Measurements from ENCODE around the gene CAST. TPM values are rescaled to one million over a fixed set of nuclear protein-coding genes. Genes with fewer than 3 reads are reported as not detected.

CAST gene
- total RNA-seq, 1 donor from 2014 or later, result 174 TPM

DNA sequence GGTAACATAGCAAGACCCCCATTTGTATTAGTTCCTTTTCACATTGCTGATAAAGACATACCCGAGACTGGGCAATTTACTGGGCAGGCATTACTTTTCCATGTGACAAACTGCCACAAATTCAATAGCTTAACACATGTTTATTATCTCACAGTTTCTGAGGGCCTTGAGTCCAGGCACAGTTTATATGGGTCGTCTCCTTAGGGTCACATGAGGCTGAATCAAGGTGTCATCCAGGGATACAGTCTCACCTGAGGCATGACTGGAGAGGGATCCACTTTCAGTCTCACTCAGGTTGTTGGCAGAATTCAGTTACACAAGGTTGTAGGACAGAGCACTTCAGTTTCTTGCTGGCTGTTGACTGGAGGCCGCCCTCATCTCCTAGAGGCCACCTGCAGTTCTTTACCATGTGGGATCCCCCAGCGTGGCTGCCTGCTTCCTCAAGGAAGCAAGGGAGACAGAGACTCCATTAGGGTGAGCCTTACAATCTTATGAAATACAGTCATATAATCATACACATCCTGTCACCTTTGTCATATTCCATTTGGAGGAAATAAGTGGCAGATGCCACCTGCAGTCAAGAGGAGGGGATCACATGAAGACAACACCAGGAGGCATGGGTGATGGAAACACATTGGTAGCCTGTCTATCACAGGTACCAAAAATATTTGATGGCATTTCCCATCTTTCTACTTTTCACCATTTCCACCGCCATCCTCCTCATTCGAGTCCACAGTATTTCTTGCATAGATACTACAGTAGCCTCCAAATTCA lies 160.7 kb downstream of the CAST start:
- DNase-seq (ENCODE audit: low read depth), result no peak

GRCh38 chr5:96823900-96824380 lies 161.8 kb downstream of the CAST start:
- Histone ChIP-seq H3K27me3 (ENCODE audit: control insufficient read depth, insufficient read depth, low read length) (no peaks in the 10 kb centered on the region), H3K36me3 (ENCODE audit: control insufficient read depth, insufficient read depth, low read length) (no peaks in the 10 kb centered on the region), H3K4me3 (ENCODE audit: low read depth, low read length) (no peak overlapping the region)
- TF ChIP-seq, protein P1, sequence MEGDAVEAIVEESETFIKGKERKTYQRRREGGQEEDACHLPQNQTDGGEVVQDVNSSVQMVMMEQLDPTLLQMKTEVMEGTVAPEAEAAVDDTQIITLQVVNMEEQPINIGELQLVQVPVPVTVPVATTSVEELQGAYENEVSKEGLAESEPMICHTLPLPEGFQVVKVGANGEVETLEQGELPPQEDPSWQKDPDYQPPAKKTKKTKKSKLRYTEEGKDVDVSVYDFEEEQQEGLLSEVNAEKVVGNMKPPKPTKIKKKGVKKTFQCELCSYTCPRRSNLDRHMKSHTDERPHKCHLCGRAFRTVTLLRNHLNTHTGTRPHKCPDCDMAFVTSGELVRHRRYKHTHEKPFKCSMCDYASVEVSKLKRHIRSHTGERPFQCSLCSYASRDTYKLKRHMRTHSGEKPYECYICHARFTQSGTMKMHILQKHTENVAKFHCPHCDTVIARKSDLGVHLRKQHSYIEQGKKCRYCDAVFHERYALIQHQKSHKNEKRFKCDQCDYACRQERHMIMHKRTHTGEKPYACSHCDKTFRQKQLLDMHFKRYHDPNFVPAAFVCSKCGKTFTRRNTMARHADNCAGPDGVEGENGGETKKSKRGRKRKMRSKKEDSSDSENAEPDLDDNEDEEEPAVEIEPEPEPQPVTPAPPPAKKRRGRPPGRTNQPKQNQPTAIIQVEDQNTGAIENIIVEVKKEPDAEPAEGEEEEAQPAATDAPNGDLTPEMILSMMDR (IDR thresholded peaks at IDR 0.05; ENCODE audit: insufficient read depth, low read length, poor library complexity, severe bottlenecking), result no peak
- peak; percentile 86 for DNase-seq (ENCODE audit: low read depth)

More for the DNA sequence above, 160.7 kb downstream of the CAST start:
- H3K36me3 ChIP-seq (ENCODE audit: control insufficient read depth, insufficient read depth, low read length), result no peaks in the 10 kb centered on the region
- TF ChIP-seq, protein P1 (IDR thresholded peaks at IDR 0.05; ENCODE audit: insufficient read depth, low read length, poor library complexity, severe bottlenecking), result no peak
- H3K4me3 ChIP-seq (ENCODE audit: low read depth, low read length), result no peak overlapping the region
- H3K27me3 ChIP-seq (ENCODE audit: control insufficient read depth, insufficient read depth, low read length), result no peaks in the 10 kb centered on the region

Other genes starting within 250 kb of the CAST start
- gene PCSK1, start 229.1 kb upstream of the CAST start, total RNA-seq, result not detected in 2 replicates
- 80.5 and 81.1 TPM in 2 replicates for gene ERAP1, start 145.6 kb downstream of the CAST start, total RNA-seq
- 19.1 and 19.2 TPM in 2 replicates for gene ERAP2, start 214.1 kb downstream of the CAST start, total RNA-seq